DOHH2 (cell line): ENCODE measurements around the gene TM9SF1.

Experiments
- H3F3A ChIP-seq: fragments of 200-600 bp; sonication (generic), shearing (Covaris generic); 2 replicates; pipeline ENCODE4 v1.6.0; 2016; ENCODE audit warnings: antibody characterized with exemption, mild to moderate bottlenecking; ENCODE audit not compliant: control insufficient read depth, insufficient read depth
- H3K27ac ChIP-seq: fragments of 200-600 bp; sonication (generic); 2 replicates; pipeline ENCODE4 v1.5.1; 2014; ENCODE audit warnings: low read depth, mild to moderate bottlenecking, low read length, moderate library complexity
- H3K27me3 ChIP-seq: fragments of 200-600 bp; sonication (generic); 2 replicates; pipeline ENCODE4 v1.6.1; 2014; ENCODE audit warnings: mild to moderate bottlenecking, low read length, mixed read lengths; ENCODE audit not compliant: control insufficient read depth
- H3K36me3 ChIP-seq: fragments of 200-600 bp; sonication (generic); 2 replicates; pipeline ENCODE4 v1.6.1; 2014; ENCODE audit warnings: mild to moderate bottlenecking, low read length, moderate library complexity, mixed read lengths; ENCODE audit not compliant: control insufficient read depth
- H3K4me1 ChIP-seq: fragments of 200-600 bp; sonication (generic); 2 replicates; pipeline ENCODE4 v1.6.1; 2014; ENCODE audit warnings: mild to moderate bottlenecking, low read length, mixed read lengths; ENCODE audit not compliant: control insufficient read depth
- H3K4me2 ChIP-seq: fragments of 200-600 bp; sonication (generic); 2 replicates; pipeline ENCODE4 v1.6.0; 2014; ENCODE audit warnings: mild to moderate bottlenecking, low read length, moderate library complexity
- H3K4me3 ChIP-seq: fragments of 200-600 bp; sonication (generic); 2 replicates; pipeline ENCODE4 v1.5.1; 2014; ENCODE audit warnings: mild to moderate bottlenecking, low read length, mixed read lengths
- H3K79me2 ChIP-seq: fragments of 200-600 bp; sonication (generic); 2 replicates; pipeline ENCODE4 v1.6.1; 2014; ENCODE audit warnings: mild to moderate bottlenecking, low read length, mixed read lengths; ENCODE audit not compliant: control insufficient read depth
- H3K9me2 ChIP-seq: fragments of 200-600 bp; sonication (generic); replicated peaks from 2 replicates; pipeline ENCODE4 v1.6.1; 2014; ENCODE audit warnings: mild to moderate bottlenecking, low read length, mixed read lengths; ENCODE audit not compliant: control insufficient read depth
- H3K9me3 ChIP-seq: fragments of 200-600 bp; sonication (generic); 2 replicates; pipeline ENCODE4 v1.6.1; 2014; ENCODE audit warnings: antibody characterized with exemption, low read length, mixed read lengths; ENCODE audit not compliant: control insufficient read depth, insufficient read depth
- H4K20me1 ChIP-seq: fragments of 200-600 bp; sonication (generic); 2 replicates; pipeline ENCODE4 v1.6.0; 2014; ENCODE audit warnings: low read depth, mild to moderate bottlenecking, antibody characterized with exemption, low read length, moderate library complexity; ENCODE audit not compliant: control insufficient read depth, insufficient read depth
- CTCF ChIP-seq: fragments of 200-600 bp; sonication (generic); IDR thresholded peaks from one replicate; pipeline ENCODE4 v1.5.1; 2014; ENCODE audit warnings: antibody characterized with exemption, mild to moderate bottlenecking, low read depth, low read length; ENCODE audit not compliant: poor library complexity, severe bottlenecking
- EZH2phosphoT487 ChIP-seq: fragments of 200-600 bp; sonication (generic); IDR thresholded peaks from 2 replicates; pipeline ENCODE4 v1.6.1; 2017; ENCODE audit warnings: borderline replicate concordance, mild to moderate bottlenecking, antibody characterized with exemption, low read length, moderate library complexity, mixed read lengths

TM9SF1 gene

GRCh38 chr14:24194186-24194872 is 912 bp downstream of the TM9SF1 start:
- Histone ChIP-seq H3K9me2 (no peaks in the 10 kb centered on the region), H4K20me1 (no peaks in the 10 kb centered on the region), H3K4me1 (peaks cover 31% of the 10 kb centered on the region), H3K4me2 (peak overlapping the region; percentile 78), H3F3A (peaks cover 21% of the 10 kb centered on the region), H3K36me3 (peaks cover 46% of the 10 kb centered on the region), H3K9me3 (no peaks in the 10 kb centered on the region), H3K27ac (0 out of 2 replicates have a peak overlapping the region, but pooled peaks have one; percentile 78), H3K79me2 (peaks cover 53% of the 10 kb centered on the region), H3K27me3 (no peaks in the 10 kb centered on the region), H3K4me3 (peak overlapping the region; percentile 87)
- TF ChIP-seq CTCF (no peak), EZH2phosphoT487 (no peak)

DNA sequence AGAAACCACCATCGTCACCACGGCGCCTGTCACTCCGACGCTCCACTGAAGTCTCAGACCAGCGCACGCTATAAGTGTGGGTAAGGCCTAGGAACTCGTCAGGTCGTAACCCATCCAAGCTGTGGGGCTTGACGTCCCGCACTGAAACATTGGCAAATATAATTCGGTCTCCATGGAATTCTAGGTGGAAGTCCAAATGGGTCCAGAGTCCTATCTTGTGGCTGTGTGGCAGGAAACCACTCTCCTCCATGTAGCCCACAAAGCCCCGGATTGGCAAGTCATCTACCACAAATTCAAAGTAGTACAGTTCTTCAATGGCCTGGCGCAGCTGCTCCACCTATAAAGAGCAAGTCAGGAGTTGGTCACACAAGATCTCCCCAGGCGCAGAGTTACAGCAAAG is 2.3 kb downstream of the TM9SF1 start:
- Histone ChIP-seq H3K9me3 (no peaks in the 10 kb centered on the region), H3K4me1 (peaks cover 32% of the 10 kb centered on the region), H3K36me3 (peaks cover 44% of the 10 kb centered on the region), H3K79me2 (peaks cover 50% of the 10 kb centered on the region), H3K4me2 (no peak overlapping the region), H3F3A (peaks cover 22% of the 10 kb centered on the region), H3K9me2 (no peaks in the 10 kb centered on the region), H3K4me3 (no peak overlapping the region), H3K27ac (no peak overlapping the region), H3K27me3 (no peaks in the 10 kb centered on the region), H4K20me1 (no peaks in the 10 kb centered on the region)
- TF ChIP-seq CTCF: no peak
- no peak for TF ChIP-seq EZH2phosphoT487

DNA sequence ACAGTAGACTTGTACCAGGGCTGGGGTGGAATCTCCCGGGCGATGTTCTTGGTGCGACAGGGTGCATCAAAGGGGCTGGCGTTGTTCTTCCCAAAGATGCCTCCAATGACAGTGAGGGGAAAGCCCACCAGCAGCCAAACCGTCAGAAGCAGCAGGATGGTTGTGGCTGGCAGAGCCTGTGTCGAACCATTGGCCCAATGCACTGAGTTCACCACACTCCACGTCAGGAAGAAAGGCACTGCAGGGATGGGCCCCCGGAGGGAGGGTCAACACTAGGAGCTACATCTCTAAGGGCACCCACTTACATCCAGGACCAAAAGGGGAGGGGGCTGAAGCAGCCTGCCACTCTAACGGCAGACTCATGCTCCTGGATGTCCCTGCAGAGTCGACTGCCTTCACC is 4.8 kb downstream of the TM9SF1 start:
- H3K36me3 ChIP-seq: peaks cover 65% of the 10 kb centered on the region

More for the DNA sequence above, 4.8 kb downstream of the TM9SF1 start:
- H3K9me3 ChIP-seq: no peaks in the 10 kb centered on the region
- H3K79me2 ChIP-seq: peaks cover 44% of the 10 kb centered on the region
- H4K20me1 ChIP-seq: no peaks in the 10 kb centered on the region
- no peak overlapping the region for H3K27ac ChIP-seq
- H3F3A ChIP-seq: peaks cover 19% of the 10 kb centered on the region
- H3K27me3 ChIP-seq: no peaks in the 10 kb centered on the region
- no peaks in the 10 kb centered on the region for H3K9me2 ChIP-seq
- no peak for TF ChIP-seq EZH2phosphoT487
- TF ChIP-seq CTCF: no peak
- no peak overlapping the region for H3K4me3 ChIP-seq
- peaks cover 34% of the 10 kb centered on the region for H3K4me1 ChIP-seq
- no peak overlapping the region for H3K4me2 ChIP-seq
